HAP-1 (cell line): ENCODE results near the gene PGGHG.

Experiments used
- DNase-seq, 2 experiments: peaks; one replicate each; pipeline ENCODE4 v3.0.0-alpha.2; 2016 to 2020; ENCODE audit warnings: low spot score in 2 of 2
- H3K27me3 ChIP-seq: fragments of 250-450 bp; sonication (Bioruptor Pico); 2 replicates; pipeline ENCODE4 v1.5.1; 2020; ENCODE audit warnings: low read depth, mild to moderate bottlenecking, moderate library complexity
- H3K36me3 ChIP-seq: fragments of 250-450 bp; sonication (Bioruptor Pico); replicated peaks from 2 replicates; pipeline ENCODE4 v1.5.1; 2020; ENCODE audit warnings: mild to moderate bottlenecking
- H3K4me1 ChIP-seq: fragments of 250-450 bp; sonication (Bioruptor Pico); 2 replicates; pipeline ENCODE4 v1.5.1; 2020; ENCODE audit warnings: mild to moderate bottlenecking
- H3K4me3 ChIP-seq: fragments of 250-450 bp; sonication (Bioruptor Pico); 2 replicates; pipeline ENCODE4 v1.5.1; 2020; ENCODE audit warnings: mild to moderate bottlenecking, moderate library complexity
- H3K9me3 ChIP-seq: fragments of 250-450 bp; sonication (Bioruptor Pico); 2 replicates; pipeline ENCODE4 v1.5.1; 2020; ENCODE audit warnings: mild to moderate bottlenecking, moderate library complexity
- in situ Hi-C: fragments of 300-500 bp; cut with MboI; formaldehyde crosslinking; loops from 3 replicates; pipeline ENCODE4 v1.14.3; 2020; ENCODE audit warnings: low sequenced_read_pairs, inconsistent platforms, mixed read lengths

The PGGHG gene

DNA sequence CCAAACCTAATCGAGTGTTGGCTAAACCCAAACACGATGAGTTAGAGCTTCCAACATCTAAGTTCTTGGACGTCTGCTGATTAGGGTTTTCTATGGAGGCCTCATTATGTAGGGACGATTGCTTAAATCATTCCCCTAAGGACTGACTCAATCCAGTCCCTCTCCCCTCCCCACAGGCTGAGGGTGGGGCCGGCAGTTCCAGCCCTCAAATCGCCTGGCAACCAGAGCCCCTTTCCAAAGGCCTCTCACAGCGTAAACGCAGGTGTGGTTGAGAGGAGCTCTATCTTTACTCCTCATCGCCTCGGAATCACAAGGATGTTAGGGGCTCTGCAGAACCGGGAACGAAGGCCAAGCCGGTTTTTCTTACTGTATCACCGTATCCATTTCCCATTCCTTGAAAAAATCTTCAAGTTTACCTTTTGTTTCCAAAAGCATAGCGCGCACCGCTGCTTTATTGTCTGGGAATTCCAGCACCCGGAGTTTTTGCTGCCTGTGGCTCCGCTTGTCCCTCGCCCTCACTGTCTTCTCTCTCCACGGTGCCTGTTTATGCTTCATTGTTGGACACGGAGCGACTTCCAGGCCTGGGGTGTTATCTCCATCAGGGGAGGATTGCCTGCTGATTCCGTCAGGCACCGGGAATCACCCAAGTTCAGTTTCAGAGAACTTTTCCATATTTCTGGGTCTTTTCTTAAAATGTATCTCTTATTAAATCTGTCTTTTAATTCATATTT lies 45.5 kb downstream of the PGGHG start:
- Histone ChIP-seq H3K9me3 (no peaks in the 10 kb centered on the region), H3K36me3 (no peaks in the 10 kb centered on the region), H3K27me3 (no peaks in the 10 kb centered on the region), H3K4me3 (no peak overlapping the region), H3K4me1 (peaks cover 4% of the 10 kb centered on the region)
- peak in 1 of 2 experiments; percentile 39 for DNase-seq
- in situ Hi-C loops = no loop called here

DNA sequence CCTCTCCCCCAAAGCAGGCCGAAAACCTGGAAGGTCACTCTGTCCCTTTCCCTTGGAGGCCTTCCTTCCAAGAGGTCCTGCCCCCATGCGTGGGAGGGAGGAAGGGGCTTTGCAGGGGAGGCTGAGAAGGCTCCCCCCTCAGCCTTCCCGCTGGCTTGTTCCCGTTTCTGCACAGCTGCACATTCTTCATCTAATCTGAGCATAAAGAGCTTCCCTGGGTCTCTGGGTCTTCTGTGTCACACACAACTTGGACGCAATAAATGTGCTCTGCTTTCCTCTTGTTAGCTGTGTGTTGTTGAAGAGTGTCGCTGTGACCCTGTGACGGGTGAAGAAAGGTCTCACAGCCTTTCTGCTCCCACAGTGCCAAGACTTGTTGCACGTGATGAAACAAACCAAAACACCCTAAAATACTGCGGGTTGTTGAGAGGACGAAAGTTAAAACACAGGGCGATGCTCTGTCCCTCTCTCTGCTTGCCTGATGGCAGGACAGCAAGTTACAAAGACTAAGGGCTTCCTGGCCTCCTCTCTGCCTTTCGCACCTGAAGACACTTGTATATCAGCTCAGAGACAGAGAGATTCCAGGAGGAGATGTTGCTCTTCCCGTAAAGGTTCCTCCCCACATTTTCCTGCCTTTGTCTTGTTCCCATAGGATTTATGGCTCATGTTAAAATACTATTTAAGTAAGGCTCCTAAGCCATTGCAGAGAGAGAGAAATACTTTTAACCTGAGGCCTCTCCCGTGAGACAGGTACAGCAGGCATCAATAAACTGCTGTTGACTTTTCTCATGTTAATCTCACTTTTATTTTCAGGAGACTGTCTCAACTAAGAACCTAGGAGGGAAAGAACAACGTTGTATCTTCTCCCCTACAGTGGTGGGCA lies 47.1 kb downstream of the PGGHG start:
- H3K36me3 ChIP-seq = no peaks in the 10 kb centered on the region
- no peaks in the 10 kb centered on the region for H3K9me3 ChIP-seq
- in situ Hi-C loops = no loop called here
- H3K4me3 ChIP-seq = no peak overlapping the region
- H3K27me3 ChIP-seq = no peaks in the 10 kb centered on the region
- peaks cover 19% of the 10 kb centered on the region for H3K4me1 ChIP-seq
- DNase-seq = no peak

DNA sequence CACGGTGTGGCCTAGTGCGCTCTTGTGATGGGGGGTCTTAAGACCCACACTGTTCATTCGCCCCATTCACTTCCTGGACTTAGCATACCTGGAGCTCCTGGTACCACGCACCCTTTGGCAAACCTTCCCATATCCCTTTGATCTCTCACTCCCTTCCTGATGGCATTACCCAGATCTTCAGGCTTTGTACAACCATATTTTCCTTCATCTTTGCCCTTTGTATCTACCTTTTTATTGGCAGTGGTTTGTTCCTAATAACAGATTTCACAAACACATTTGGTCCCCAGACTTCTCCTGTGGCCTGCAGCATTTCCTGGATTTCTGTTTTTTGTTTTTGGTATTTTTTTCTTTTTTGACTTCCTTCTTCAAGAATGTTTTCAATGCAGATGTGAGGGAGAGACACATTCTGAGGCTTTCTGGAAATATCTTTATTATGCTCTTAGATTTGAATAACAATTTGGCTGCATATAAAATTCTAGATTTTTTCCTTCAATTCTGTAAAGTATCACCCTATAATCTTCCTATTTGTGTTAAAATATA lies 47.8 kb downstream of the PGGHG start:
- no peaks in the 10 kb centered on the region for H3K36me3 ChIP-seq
- no peaks in the 10 kb centered on the region for H3K27me3 ChIP-seq
- no peak overlapping the region for H3K4me3 ChIP-seq
- no peak for DNase-seq
- in situ Hi-C loops = no loop called here
- no peaks in the 10 kb centered on the region for H3K9me3 ChIP-seq
- peaks cover 25% of the 10 kb centered on the region for H3K4me1 ChIP-seq

DNA sequence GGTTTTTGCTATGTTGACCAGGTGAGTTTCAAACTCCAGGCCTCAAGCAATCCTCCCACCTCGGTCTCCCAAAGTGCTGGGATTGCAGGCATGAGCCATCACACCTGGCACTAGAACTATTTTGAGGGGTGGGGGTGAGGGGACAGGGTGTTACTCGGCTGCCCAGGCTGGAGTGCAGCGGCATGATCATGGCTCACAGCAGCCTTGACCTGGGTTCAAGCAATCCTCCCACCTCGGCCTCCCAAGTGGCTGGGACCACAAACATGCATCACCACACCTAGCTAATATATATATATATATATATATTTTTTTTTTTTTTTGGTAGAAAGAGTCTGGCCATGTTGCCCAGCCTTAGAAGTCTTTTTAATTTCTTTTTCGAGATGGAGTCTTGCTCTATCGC lies 48.8 kb downstream of the PGGHG start:
- in situ Hi-C loops = no loop called here
- H3K4me3 ChIP-seq = no peak overlapping the region
- no peaks in the 10 kb centered on the region for H3K9me3 ChIP-seq
- DNase-seq = no peak
- H3K27me3 ChIP-seq = no peaks in the 10 kb centered on the region
- no peaks in the 10 kb centered on the region for H3K36me3 ChIP-seq
- peaks cover 25% of the 10 kb centered on the region for H3K4me1 ChIP-seq

DNA sequence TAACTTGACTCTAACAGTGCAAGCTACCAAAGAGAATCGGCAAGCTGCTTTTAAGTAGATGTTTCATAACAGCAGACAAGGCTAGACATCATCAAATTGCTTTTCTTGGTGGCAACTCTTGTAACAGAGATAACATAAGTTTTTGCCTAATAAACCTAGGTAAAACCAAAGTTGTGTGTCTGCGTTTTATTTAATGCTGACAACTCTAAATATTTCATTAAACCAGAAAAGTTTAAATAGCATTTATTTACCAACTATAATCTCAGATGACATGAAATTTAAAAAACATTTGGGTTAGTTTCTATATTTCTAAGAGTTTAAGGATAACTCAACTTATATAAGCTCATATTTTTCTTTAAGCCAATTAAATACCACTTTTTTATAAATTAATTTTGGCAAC lies 51.0 kb downstream of the PGGHG start:
- H3K4me1 ChIP-seq = peaks cover 25% of the 10 kb centered on the region

DNA sequence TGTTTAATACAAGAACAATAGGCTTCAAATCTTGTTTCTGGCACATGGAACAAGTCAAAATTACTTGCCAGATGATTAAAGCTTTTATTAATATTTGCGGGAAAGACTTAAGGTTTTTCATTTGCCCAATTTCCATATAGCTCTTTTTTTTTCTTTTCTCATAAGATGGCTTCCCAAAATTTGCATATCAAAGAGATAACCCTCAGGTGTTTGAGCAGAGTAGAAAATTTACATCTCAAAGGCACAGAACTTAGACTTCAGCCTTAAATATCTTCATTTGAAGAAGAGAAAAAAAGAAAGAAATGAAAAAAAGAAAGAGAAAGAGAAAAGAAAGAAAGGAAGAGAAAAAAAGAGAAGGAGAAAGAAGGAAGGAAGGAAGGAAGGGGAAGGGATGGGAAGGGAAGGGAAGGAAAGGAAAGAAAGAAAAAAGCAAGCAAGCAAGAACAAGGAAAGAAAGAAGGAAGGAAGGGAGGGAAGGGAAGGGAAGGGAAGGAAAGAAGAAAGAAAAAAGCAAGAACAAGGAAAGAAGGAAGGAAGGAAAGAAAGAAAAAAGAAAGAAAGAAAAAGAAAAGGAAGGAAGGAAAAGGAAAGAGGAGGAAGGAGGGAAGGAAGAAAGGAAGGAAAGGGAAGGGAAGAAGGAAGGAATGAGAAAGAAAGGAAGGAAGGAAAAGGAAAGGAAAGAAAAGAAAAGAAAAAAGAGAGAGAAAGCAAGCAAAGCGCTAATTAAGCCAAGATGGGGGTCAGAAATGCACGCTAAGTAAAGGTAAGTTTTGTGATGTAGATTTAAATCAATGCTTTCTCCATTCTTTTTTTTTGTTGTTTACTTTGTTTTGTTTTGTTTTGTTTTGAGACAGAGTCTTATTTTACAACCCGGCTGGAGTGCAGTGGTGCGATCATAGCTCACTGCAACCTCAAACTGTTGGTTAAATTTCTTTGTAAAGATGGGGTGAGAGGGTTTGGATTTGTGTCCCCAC lies 51.9 kb downstream of the PGGHG start:
- Histone ChIP-seq H3K36me3 (no peaks in the 10 kb centered on the region), H3K4me3 (no peak overlapping the region), H3K9me3 (no peaks in the 10 kb centered on the region), H3K4me1 (peaks cover 25% of the 10 kb centered on the region), H3K27me3 (no peaks in the 10 kb centered on the region)
- peak in 1 of 2 experiments; percentile 69 for DNase-seq
- in situ Hi-C loops = no loop called here

More for the DNA sequence above, 51.0 kb downstream of the PGGHG start:
- no peak for DNase-seq
- H3K9me3 ChIP-seq = no peaks in the 10 kb centered on the region
- H3K36me3 ChIP-seq = no peaks in the 10 kb centered on the region
- no peaks in the 10 kb centered on the region for H3K27me3 ChIP-seq
- no peak overlapping the region for H3K4me3 ChIP-seq
- in situ Hi-C loops = no loop called here

DNA sequence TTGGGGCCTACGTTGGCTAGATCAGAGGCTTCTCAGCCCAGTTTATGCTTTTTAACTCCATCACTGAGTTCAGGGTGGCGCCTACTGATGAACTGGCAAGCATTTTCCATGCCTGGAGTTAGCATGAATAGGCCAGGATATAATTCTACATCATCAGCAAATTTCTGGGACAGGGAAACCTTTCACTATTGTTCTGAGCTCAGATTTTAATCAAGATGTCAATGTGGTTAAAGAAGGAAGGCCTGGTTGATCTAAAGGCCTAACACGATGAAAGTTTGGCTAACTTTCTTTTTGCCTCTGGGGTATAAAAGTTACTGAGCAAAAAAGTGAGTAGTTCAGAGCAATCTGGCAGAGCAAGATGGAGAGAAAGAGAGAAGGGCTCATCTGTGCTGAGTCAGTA lies 53.4 kb downstream of the PGGHG start:
- H3K4me1 ChIP-seq = peaks cover 21% of the 10 kb centered on the region
- DNase-seq = no peak
- no peaks in the 10 kb centered on the region for H3K27me3 ChIP-seq
- in situ Hi-C loops = no loop called here
- H3K4me3 ChIP-seq = no peak overlapping the region
- H3K9me3 ChIP-seq = no peaks in the 10 kb centered on the region
- no peaks in the 10 kb centered on the region for H3K36me3 ChIP-seq

DNA sequence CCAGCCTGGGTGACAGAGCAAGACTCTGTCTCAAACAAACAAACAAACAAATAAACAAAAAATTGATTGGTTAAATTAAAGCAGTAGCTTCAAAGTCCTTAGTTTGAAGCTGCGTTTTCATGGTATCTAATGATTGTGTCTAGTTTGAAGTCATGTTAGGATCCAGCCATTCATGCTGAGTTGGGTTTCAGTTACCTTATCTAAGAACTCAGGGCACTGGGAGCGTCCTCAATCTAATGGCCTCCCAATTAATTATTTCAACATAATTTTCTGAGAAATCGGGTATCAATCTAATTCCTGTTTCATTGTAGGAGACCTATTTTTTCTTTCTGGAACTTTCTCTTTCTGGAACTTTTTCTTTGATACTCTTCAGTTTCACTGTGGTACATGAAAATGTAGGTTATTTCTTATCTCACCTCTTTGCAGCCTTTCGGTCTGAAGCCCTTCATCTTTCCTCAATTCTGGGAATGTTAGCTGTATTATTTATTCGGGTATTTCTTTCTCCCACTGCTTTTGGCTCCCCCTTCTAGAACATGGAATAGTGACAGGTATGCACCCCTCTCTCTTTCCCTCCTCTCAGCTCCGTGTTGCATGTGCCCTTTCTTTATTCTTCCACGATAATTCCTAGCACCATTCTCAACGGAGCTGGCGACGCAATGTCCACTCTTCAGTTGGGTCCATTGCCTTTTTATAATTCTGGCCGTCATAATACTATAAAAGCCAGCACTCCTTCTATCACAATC lies 56.1 kb downstream of the PGGHG start:
- DNase-seq = no peak
- Histone ChIP-seq H3K4me1 (peaks cover 16% of the 10 kb centered on the region), H3K27me3 (no peaks in the 10 kb centered on the region), H3K9me3 (no peaks in the 10 kb centered on the region), H3K36me3 (no peaks in the 10 kb centered on the region), H3K4me3 (no peak overlapping the region)
- in situ Hi-C loops = no loop called here
